ENCODE measurements around the gene RPUSD1.
"Not testable (repeated sequence)": the region's sequence is repeated elsewhere in the genome, so short reads cannot be mapped to it uniquely, and the experiment has no call there.

RPUSD1 gene, protein sequence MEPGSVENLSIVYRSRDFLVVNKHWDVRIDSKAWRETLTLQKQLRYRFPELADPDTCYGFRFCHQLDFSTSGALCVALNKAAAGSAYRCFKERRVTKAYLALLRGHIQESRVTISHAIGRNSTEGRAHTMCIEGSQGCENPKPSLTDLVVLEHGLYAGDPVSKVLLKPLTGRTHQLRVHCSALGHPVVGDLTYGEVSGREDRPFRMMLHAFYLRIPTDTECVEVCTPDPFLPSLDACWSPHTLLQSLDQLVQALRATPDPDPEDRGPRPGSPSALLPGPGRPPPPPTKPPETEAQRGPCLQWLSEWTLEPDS

GRCh38 chr16:787978-788398 lies at the start of gene RPUSD1:
Gene RPUSD1 (minus strand): TSS chr16:788381. CDS start chr16:787737, 644 bp downstream.
- no peak for DNase-seq (ENCODE audit: low spot score)

- DNase-seq (ENCODE audit: low spot score), result not testable (repeated sequence)
Measured at GRCh38 chr16:836822-837221, 48.6 kb upstream of the RPUSD1 start.

GRCh38 chr16:836221-836620 lies 48.0 kb upstream of the RPUSD1 start:
- no peak for DNase-seq (ENCODE audit: low spot score)

GRCh38 chr16:835373-835772 lies 47.2 kb upstream of the RPUSD1 start:
- DNase-seq (ENCODE audit: low spot score), result no peak

- no peak for DNase-seq (ENCODE audit: low spot score)
Measured at GRCh38 chr16:833411-833810, 45.2 kb upstream of the RPUSD1 start.

GRCh38 chr16:832652-833336 lies 44.6 kb upstream of the RPUSD1 start:
- DNase-seq (ENCODE audit: low spot score), result peak; percentile 14

- no peak for DNase-seq (ENCODE audit: low spot score)
Measured at GRCh38 chr16:831571-832413, 43.6 kb upstream of the RPUSD1 start.

GRCh38 chr16:830871-831570 lies 42.8 kb upstream of the RPUSD1 start:
- no peak for DNase-seq (ENCODE audit: low spot score)

DNA sequence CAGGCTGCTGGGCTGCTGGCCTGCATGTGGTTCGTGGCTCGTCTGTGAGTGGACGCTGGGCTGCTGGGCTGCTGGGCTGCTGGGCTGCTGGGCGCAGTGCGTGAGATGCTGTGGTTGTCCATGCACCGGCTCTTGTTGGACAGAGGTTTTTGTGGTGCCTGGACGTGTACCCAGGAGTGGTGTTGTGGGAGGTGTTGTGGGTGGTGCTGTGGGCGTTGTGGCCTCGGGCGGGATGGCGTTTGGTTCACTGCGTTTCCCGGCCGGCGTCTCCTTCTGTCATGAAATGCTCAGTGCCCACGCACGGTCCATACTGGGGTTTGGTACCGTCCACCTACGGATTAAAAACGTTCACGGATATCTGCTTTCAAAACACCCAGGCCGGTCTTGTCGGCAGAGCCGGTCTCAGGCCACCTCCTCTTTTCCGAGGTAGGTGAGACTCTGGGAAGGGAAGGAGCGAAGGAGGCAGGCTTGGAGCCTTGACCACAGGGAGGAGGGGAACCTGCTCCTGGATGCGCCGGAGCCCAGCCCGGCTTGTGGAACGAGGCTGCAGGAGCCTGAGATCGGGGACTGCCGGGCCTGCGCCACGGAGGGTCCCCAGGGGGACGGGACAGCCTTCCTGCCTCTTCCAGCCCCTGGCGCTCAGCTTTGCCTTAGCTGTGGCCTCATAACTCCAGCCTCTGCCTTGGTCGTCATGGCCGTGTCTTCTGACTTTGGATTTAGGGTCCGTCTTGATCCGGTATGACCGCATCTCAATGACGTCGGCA lies 42.1 kb upstream of the RPUSD1 start:
- DNase-seq (ENCODE audit: low spot score), result no peak

- DNase-seq (ENCODE audit: low spot score), result no peak
Measured at GRCh38 chr16:828891-829290, 40.7 kb upstream of the RPUSD1 start.

DNA sequence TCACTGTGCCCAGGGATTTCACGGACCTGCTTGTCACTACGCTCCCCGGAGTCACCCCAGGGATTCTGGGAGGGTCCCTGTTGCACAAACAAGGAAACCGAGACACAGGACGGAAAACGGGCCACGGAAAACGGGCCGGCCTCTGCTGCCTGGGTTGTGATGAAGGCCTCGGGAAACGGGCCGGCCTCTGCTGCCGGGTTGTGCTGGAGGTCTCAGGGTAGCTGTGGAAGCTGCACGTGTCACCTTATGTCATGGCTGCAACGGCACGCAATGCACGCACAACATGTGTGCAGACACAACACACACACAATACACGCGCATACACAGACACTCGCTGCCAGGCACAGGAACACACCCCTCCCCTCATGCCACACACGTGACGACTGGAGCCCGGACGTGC lies 39.3 kb upstream of the RPUSD1 start:
- no peak for DNase-seq (ENCODE audit: low spot score)

GRCh38 chr16:825341-826061 lies 37.3 kb upstream of the RPUSD1 start:
- no peak for DNase-seq (ENCODE audit: low spot score)

DNA sequence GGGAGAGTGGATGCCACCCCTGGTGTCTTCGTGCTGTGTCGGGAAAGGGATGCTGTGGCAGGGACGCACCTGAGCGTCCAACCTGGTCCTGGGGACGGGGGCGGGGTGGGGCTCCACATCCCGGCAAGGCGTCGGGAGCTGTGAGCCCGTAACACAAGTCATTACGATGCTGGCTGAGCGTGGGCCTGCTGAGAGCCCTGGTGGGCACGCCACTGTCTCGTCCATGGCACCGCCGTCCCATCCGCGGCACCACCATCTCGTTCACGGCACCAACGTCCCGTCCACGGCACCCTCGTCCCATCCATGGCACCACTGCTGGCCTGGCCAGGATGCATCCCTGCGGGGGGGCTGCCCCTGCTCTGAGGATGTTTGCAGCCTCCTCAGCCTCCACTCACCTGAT lies 36.4 kb upstream of the RPUSD1 start:
- no peak for DNase-seq (ENCODE audit: low spot score)

DNA sequence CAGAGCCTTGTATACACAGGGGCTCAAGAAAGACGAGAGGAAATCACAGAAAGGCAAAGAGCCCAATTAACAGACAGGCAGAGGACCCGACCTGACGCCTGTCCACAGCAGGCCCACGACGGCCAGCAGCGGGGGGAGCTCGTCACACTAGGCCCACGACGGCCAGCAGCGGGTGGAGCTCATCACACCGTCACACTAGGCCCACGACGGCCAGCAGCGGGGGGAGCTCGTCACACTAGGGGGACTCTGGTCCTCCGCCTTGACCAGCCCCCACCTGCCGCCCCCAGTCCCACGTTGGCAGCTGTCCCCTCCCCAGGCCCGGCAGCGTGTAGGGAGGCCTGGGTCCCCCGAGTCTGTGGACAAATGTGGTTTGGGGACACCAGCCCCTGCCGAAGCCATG lies 36.0 kb upstream of the RPUSD1 start:
- no peak for DNase-seq (ENCODE audit: low spot score)

DNA sequence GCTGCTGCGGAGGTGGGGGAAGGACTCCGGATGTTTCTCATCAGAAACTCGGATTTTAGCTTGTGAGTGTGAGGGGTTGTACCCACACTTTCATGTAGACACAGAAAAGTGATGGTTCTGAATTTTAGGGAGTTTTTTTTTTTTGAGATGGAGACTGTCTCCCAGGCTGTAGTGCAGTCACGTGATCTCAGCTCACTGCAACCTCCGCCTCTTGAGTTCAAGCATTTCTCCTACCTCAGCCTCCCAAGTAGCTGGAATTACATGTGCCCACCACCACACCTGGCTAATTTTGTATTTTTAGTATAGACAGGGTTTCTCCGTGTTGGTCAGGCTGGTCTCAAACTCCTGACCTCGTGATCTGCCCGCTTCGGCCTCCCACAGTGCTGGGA lies 34.7 kb upstream of the RPUSD1 start:
- no peak for DNase-seq (ENCODE audit: low spot score)

DNA sequence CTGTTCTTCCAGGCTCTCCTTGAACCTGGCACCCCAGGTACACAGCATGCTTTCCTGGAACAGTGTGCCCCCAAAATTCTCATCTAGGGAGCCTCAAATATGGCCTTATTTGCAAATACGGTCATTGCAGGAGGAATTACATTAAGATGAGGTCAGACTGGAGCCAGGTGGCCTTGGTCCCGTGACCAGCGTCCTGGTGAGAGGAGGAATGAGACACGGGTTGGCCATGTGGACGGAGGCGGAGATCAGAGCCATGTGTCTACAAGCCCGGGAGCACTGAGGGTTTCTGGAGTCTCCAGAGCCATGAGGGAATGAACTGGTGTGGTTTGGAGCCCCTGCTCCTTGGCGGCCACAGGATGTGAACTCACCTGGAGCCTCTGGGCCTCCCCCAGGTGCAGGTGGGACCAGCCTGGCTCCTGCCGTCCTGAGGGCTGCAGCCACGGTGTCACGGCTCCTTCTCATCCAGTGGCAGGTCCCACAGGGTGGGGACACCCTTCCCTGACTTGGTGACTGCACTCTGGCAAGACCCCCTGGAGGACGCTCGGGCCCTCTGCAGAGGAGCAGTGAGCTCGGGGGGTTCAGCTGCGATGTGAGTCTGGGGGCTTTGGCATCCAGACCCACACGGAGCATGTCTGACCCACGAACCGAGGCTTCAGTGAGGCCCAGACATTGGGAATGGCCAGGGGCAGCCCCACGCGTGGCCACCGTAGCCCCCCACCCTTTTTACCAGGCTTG lies 34.2 kb upstream of the RPUSD1 start:
- no peak for DNase-seq (ENCODE audit: low spot score)

- no peak for DNase-seq (ENCODE audit: low spot score)
Measured at GRCh38 chr16:821751-822150, 33.6 kb upstream of the RPUSD1 start.

DNA sequence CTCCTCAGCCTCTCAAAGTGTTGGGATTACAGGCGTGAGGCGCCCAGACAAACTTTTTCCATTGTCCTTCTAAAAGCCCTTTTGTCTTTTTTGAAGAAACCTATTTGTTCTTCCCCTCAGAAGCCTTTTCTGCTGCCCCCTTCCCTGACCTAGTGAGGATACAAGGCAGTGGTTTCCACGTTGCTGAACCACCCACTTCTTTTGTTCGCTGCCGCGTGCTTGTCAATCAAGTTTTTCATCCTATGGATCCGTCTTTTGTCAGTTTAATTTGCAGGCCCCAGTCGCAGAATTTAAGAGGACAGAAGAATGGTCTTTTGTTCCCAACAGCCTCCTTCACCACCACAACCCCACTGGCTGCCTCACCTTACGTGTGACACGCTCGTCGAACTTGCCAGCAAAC lies 32.6 kb upstream of the RPUSD1 start:
- DNase-seq (ENCODE audit: low spot score), result no peak

- DNase-seq (ENCODE audit: low spot score), result not testable (repeated sequence)
Measured at GRCh38 chr16:820044-820408, 31.8 kb upstream of the RPUSD1 start.

Measured in LoVo (cell line).